Ovary (tissue), 3 donors: Measurements from ENCODE around the gene LGR4.

ENCODE experiments used
- EP300 ChIP-seq: sonication (generic); formaldehyde crosslinking; IDR thresholded peaks from one replicate; pipeline ENCODE4 v1.6.1; 2017; ENCODE audit warnings: antibody characterized with exemption
- TF ChIP-seq, protein P1 (sequence below), 3 donors: fragments of 450-650 bp in 2 of 3; fragments of 200-600 bp in 1 of 3; IDR thresholded peaks; one replicate each; pipeline versions ENCODE4 v1.5.1 to v1.8.0; 2016 to 2022; ENCODE audit warnings: antibody characterized with exemption in 3 of 3, mild to moderate bottlenecking in 1 of 3
- donor health status: DM: no; HTN: no; CAD: no.

DNA sequence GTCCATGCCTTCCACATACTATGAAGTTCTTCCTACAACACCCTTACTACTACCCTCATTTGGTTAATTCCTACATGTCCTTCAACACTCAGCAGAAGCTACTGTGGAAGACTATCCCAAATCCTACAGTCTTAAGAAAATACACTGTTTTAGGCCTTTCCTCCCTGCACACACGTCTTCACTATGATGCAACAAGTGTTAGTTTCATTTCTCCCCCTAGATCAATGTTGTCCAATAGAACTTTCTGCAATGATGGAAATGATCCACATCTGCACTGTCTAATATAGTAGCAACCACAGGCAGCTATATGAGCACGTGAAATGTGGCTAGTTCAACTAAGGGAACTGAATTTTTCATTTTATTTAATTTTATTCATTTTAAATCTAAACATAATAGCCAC lies 62.8 kb downstream of the LGR4 start:
- TF ChIP-seq, protein P1, sequence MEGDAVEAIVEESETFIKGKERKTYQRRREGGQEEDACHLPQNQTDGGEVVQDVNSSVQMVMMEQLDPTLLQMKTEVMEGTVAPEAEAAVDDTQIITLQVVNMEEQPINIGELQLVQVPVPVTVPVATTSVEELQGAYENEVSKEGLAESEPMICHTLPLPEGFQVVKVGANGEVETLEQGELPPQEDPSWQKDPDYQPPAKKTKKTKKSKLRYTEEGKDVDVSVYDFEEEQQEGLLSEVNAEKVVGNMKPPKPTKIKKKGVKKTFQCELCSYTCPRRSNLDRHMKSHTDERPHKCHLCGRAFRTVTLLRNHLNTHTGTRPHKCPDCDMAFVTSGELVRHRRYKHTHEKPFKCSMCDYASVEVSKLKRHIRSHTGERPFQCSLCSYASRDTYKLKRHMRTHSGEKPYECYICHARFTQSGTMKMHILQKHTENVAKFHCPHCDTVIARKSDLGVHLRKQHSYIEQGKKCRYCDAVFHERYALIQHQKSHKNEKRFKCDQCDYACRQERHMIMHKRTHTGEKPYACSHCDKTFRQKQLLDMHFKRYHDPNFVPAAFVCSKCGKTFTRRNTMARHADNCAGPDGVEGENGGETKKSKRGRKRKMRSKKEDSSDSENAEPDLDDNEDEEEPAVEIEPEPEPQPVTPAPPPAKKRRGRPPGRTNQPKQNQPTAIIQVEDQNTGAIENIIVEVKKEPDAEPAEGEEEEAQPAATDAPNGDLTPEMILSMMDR (IDR thresholded peaks at IDR 0.05): no peak
- no peak for TF ChIP-seq EP300
